Smooth muscle cell (in vitro differentiated cells): ENCODE measurements around the gene SERTAD2. TPM values are rescaled to one million over a fixed set of nuclear protein-coding genes. Genes with fewer than 3 reads are reported as not detected.

Experiments
- DNase-seq: peaks from one replicate; lab custom pipeline; 2025; ENCODE audit not compliant: unreplicated experiment; lab: John Stamatoyannopoulos, UW
- H2AFZ ChIP-seq: fragments of 200-600 bp; sonication (generic); 2 replicates; pipeline ENCODE4 v1.6.0; 2016; ENCODE audit warnings: antibody characterized with exemption, low read depth, mild to moderate bottlenecking
- H3F3A ChIP-seq: fragments of 200-600 bp; sonication (generic); 2 replicates; pipeline ENCODE4 v1.6.0; 2017; ENCODE audit warnings: antibody characterized with exemption, low read depth
- H3K27ac ChIP-seq: fragments of 200-600 bp; sonication (generic); 2 replicates; pipeline ENCODE4 v1.5.1; 2016; ENCODE audit warnings: low read depth, mild to moderate bottlenecking
- H3K27me3 ChIP-seq: fragments of 200-600 bp; sonication (generic); 2 replicates; pipeline ENCODE4 v1.6.1; 2016; ENCODE audit warnings: low read depth, mild to moderate bottlenecking
- H3K36me3 ChIP-seq: fragments of 200-600 bp; sonication (generic); 2 replicates; pipeline ENCODE4 v1.5.1; 2016; ENCODE audit warnings: low read depth
- H3K4me1 ChIP-seq: fragments of 200-600 bp; sonication (generic); 2 replicates; pipeline ENCODE4 v1.5.1; 2016; ENCODE audit warnings: low read depth
- H3K4me2 ChIP-seq: fragments of 200-600 bp; sonication (generic); 2 replicates; pipeline ENCODE4 v1.6.0; 2016; ENCODE audit warnings: mild to moderate bottlenecking
- H3K4me3 ChIP-seq: fragments of 200-600 bp; sonication (generic); 2 replicates; pipeline ENCODE4 v1.5.1; 2016; ENCODE audit warnings: mild to moderate bottlenecking
- H3K79me2 ChIP-seq: fragments of 200-600 bp; sonication (generic); 2 replicates; pipeline ENCODE4 v1.6.0; 2016; ENCODE audit warnings: low read depth, mild to moderate bottlenecking
- H3K9ac ChIP-seq: fragments of 200-600 bp; sonication (generic); 2 replicates; pipeline ENCODE4 v1.6.0; 2016; ENCODE audit warnings: low read depth
- H3K9me3 ChIP-seq: fragments of 200-600 bp; sonication (generic); replicated peaks from 2 replicates; pipeline ENCODE4 v1.5.1; 2016; ENCODE audit warnings: low read depth
- H4K20me1 ChIP-seq: fragments of 200-600 bp; sonication (generic); 2 replicates; pipeline ENCODE4 v1.6.0; 2016; ENCODE audit warnings: low read depth
- WGBS: methylation state at CpG from one replicate; pipeline ENCODE4 v1.1.7; 2016; ENCODE audit warnings: low lambda C conversion rate; 5-methylcytosine and 5-hydroxymethylcytosine counted together
- polyA plus RNA-seq: library from polyadenylated mRNA; unstranded; fragments of >200 nt; fragmentation: Nextera tagmentation; extraction: Ambion mirVana; gene quantifications from 2 replicates; pipeline ENCODE4 v1.2.1, GENCODE V29; 2016
- total RNA-seq: library from RNA; depleted of rRNA; stranded (reverse); fragments of >200 nt; gene quantifications from 2 replicates; pipeline ENCODE4 v1.2.3, GENCODE V29; 2014
- TF ChIP-seq, protein P1 (sequence below): fragments of 200-600 bp; sonication (generic); IDR thresholded peaks from 2 replicates; pipeline ENCODE4 v1.5.1; 2017; ENCODE audit warnings: borderline replicate concordance, mild to moderate bottlenecking, antibody characterized with exemption; ENCODE audit not compliant: insufficient read depth, poor library complexity, severe bottlenecking

SERTAD2 gene
- total and polyA plus RNA-seq, 2 experiments from 2014 or later, result 14.2 to 23.2 TPM

DNA sequence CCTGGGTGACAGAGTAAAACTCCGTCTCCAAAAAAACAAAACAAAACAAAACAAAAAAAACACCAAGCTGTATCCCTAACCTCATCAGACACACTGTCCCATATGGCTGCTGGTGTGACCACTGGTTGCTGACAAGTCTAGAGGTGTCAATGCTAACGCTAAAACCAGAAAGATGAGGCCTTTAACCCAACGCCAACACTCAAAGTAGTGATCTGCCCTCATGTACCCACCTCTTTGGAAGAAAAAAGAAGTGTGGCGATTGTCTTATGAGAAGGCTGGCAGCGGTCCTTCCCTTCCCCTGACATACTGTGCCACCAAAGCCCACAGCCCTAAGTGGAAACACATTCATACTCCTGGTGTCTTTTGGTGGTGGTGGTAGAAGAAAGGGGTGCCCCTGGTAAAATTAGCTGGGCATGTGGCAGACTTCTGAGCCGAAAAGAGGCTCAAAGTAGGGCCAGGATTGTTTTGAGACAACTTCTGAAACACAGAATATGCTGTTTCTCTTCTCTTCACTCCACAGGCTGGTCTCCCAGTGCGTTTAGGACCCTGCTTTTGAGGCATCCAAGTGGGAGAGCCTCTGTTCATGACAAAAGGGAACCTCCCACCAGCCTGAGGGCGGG, 9.8 kb downstream of the SERTAD2 start:
- TF ChIP-seq, protein P1, sequence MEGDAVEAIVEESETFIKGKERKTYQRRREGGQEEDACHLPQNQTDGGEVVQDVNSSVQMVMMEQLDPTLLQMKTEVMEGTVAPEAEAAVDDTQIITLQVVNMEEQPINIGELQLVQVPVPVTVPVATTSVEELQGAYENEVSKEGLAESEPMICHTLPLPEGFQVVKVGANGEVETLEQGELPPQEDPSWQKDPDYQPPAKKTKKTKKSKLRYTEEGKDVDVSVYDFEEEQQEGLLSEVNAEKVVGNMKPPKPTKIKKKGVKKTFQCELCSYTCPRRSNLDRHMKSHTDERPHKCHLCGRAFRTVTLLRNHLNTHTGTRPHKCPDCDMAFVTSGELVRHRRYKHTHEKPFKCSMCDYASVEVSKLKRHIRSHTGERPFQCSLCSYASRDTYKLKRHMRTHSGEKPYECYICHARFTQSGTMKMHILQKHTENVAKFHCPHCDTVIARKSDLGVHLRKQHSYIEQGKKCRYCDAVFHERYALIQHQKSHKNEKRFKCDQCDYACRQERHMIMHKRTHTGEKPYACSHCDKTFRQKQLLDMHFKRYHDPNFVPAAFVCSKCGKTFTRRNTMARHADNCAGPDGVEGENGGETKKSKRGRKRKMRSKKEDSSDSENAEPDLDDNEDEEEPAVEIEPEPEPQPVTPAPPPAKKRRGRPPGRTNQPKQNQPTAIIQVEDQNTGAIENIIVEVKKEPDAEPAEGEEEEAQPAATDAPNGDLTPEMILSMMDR, result no peak
- peak overlapping the region; percentile 55 for H3K4me3 ChIP-seq
- WGBS, result 55% methylated on average over 8 of the region's 8 CpGs
- H2AFZ ChIP-seq, result no peak overlapping the region
- no peaks in the 10 kb centered on the region for H3K36me3 ChIP-seq
- peaks cover 87% of the 10 kb centered on the region for H4K20me1 ChIP-seq
- H3K27me3 ChIP-seq, result no peaks in the 10 kb centered on the region
- peaks cover 4% of the 10 kb centered on the region for H3F3A ChIP-seq
- H3K9me3 ChIP-seq, result no peaks in the 10 kb centered on the region
- H3K27ac ChIP-seq, result peak overlapping the region; percentile 98
- H3K9ac ChIP-seq, result peak overlapping the region; percentile 92
- peak overlapping the region; percentile 88 for H3K4me2 ChIP-seq
- DNase-seq, result no peak
- H3K79me2 ChIP-seq, result peaks cover 90% of the 10 kb centered on the region
- peaks cover 69% of the 10 kb centered on the region for H3K4me1 ChIP-seq

DNA sequence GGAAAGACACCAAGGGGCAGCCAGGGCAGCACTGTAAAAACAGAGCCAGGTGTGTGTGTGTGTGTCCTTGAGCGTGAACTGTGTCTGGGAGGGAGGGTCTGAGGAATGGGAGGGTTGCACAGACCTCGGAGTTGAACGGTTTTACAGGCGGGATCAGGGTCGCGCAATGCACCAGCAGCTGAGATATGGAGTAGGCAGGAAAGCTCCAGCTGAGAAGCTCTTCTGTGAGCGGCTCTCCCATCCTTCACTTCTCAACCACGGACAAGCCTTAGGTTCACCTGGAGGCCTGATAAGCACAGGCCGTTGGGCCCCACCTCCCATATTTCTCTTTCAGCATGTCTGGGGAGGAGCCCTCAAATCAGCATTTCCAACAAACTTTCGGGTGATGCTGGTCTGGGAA, 12.1 kb downstream of the SERTAD2 start:
- Histone ChIP-seq H3K9me3 (no peaks in the 10 kb centered on the region), H3F3A (peaks cover 4% of the 10 kb centered on the region), H4K20me1 (peaks cover 87% of the 10 kb centered on the region), H3K9ac (no peak overlapping the region), H2AFZ (no peak overlapping the region), H3K79me2 (peaks cover 81% of the 10 kb centered on the region), H3K4me3 (no peak overlapping the region), H3K36me3 (no peaks in the 10 kb centered on the region), H3K4me1 (peaks cover 54% of the 10 kb centered on the region), H3K27me3 (no peaks in the 10 kb centered on the region), H3K27ac (peak overlapping the region; percentile 98), H3K4me2 (no peak overlapping the region)
- 85% methylated on average over 10 of the region's 10 CpGs for WGBS
- DNase-seq, result no peak
- TF ChIP-seq, protein P1, result no peak

DNA sequence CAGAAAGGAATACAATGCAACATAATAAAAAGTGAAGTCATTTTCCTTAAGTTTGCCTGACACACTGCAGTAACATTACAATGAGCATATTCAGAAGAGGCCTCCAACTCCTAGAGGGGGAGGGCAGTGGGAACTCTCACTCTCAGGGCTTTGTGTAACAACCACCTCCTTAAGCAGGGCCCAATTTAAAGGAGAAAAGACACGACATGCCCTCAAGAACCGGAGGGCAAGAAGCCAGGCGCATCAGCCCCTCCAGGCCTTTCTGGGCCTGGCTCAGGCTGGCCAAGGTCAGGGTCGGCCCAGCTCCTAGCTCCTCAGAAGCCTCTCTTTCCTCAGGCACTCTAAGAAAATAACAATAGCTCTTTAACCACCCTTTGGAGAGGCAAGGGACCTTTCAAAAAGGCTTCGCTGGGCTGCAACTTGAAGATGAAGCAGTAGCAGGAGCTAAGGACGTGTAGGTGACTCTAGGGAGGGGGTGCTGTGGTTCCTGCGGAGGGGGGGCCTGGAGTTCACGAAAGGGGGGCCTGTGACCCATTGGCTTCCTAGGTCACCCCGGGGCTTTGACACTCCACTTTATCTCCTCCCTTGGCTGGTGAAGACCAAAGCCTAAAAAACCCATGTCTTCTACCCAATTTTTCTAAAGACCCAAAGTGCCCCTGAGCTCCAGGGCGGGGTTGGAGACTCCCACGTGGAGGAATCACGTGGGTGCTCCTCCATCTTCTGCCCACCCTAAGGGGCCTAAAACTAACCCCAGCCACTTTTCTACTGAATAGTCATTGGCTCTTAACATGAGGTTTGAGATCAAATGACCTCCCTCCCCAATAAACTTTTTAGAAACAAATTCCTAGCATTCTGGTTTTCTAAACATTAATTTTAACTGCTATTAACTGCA, 13.3 kb downstream of the SERTAD2 start:
- H3K4me2 ChIP-seq, result peak overlapping the region; percentile 62
- H4K20me1 ChIP-seq, result peaks cover 89% of the 10 kb centered on the region
- no peaks in the 10 kb centered on the region for H3K9me3 ChIP-seq
- peak overlapping the region; percentile 41 for H3K9ac ChIP-seq
- no peaks in the 10 kb centered on the region for H3K27me3 ChIP-seq
- no peaks in the 10 kb centered on the region for H3K36me3 ChIP-seq
- TF ChIP-seq, protein P1, result no peak
- no peak for DNase-seq
- peak overlapping the region; percentile 64 for H3K27ac ChIP-seq
- WGBS, result 62% methylated on average over 12 of the region's 12 CpGs
- peaks cover 4% of the 10 kb centered on the region for H3F3A ChIP-seq
- no peak overlapping the region for H2AFZ ChIP-seq
- H3K4me1 ChIP-seq, result peaks cover 43% of the 10 kb centered on the region
- peaks cover 74% of the 10 kb centered on the region for H3K79me2 ChIP-seq
- no peak overlapping the region for H3K4me3 ChIP-seq
